Measurements from ENCODE around the gene DNAJA4. TPM values are rescaled to one million over a fixed set of nuclear protein-coding genes. Genes with fewer than 3 reads are reported as not detected.

DNAJA4 gene
- polyA plus RNA-seq, 2 of the 4 experiments (the other 2 are of a cell fraction), result 0.05 to 0.13 TPM

GRCh38 chr15:78307976-78308375, 43.6 kb downstream of the DNAJA4 start:
- WGBS (ENCODE audit: missing lambda C conversion rate), result 34% methylated on average over 6 of the region's 6 CpGs
- Histone ChIP-seq H3K9me3 (no peaks in the 10 kb centered on the region), H3K4me1 (peaks cover 6% of the 10 kb centered on the region), H3K4me2 (peak overlapping the region; percentile 51), H3K4me3 (no peak overlapping the region), H3K27ac (0 out of 6 replicates have a peak overlapping the region, but pooled peaks of 1 of the 2 experiments have one; percentile 17)
- POLR2A ChIA-PET, result interaction anchor here (1.2 to 2.0 kb wide), 3 partner anchors 8 to 131 kb away, joined by 4 to 7 read pairs (median 5); partner anchors contain the start of genes IREB2 and SKIC8
- ATAC-seq, result peak; percentile 9 to 33; a peak in 3 of 6 replicates
- FAIRE-seq, result no peak
- TF ChIP-seq HES2 (IDR thresholded peaks at IDR 0.05) (no peak), NR3C1 (IDR thresholded peaks at IDR 0.05) (no peak), KDM1A (IDR thresholded peaks at IDR 0.05; ENCODE audit: low read depth) (no peak), HOXB13 (CRISPR knock-in tag; IDR thresholded peaks at IDR 0.05; ENCODE audit: low read depth) (no peak), RCOR1 (IDR thresholded peaks at IDR 0.05; ENCODE audit: low read depth, low read length) (no peak), TFCP2L1 (CRISPR knock-in tag; IDR thresholded peaks at IDR 0.05) (no peak), PBX3 (IDR thresholded peaks at IDR 0.05) (no peak), POLR2A (IDR thresholded peaks at IDR 0.05; ENCODE audit: low read length) (no peak), CBX2 (IDR thresholded peaks at IDR 0.05; ENCODE audit: borderline replicate concordance, low read depth) (no peak), EP300 (IDR thresholded peaks at IDR 0.05) (no peak), TP53 (CRISPR knock-in tag; IDR thresholded peaks at IDR 0.05) (no peak), SREBF2 (IDR thresholded peaks at IDR 0.05) (no peak), EHMT2 (IDR thresholded peaks at IDR 0.05; ENCODE audit: low read depth) (no peak)
- CTCF ChIA-PET, result interaction anchor here (0.5 to 19.9 kb wide), 50 partner anchors 9 to 504 kb away, joined by 3 to 571 read pairs (median 5); partner anchors contain the start of genes CIB2 and SKIC8
- no peak for DNase-seq (ENCODE audit: low read depth in 1 of 2, low spot score in 1 of 2)

- Histone ChIP-seq H3K27ac (0 out of 6 replicates have a peak overlapping the region, but pooled peaks of 1 of the 2 experiments have one; percentile 17), H3K4me1 (peaks cover 5% of the 10 kb centered on the region; the same call in 2 of the 3 replicates), H3K4me3 (no peak overlapping the region), H3K4me2 (peak overlapping the region; percentile 51), H3K9me3 (no peaks in the 10 kb centered on the region)
- FAIRE-seq (no peak), DNase-seq (ENCODE audit: low read depth in 1 of 2, low spot score in 1 of 2) (peak; percentile 77 to 87), ATAC-seq (peak; percentile 85 to 95)
- CTCF ChIA-PET, result interaction anchor here (0.5 to 19.9 kb wide), 66 partner anchors 10 to 504 kb away, joined by 3 to 571 read pairs (median 5); partner anchors contain the start of genes ACSBG1, CIB2, IREB2 and SKIC8
- 12% methylated on average over 9 of the region's 9 CpGs for WGBS (ENCODE audit: missing lambda C conversion rate)
- no peak for TF ChIP-seq NR3C1 (IDR thresholded peaks at IDR 0.05)
- no peak for TF ChIP-seq REST (IDR thresholded peaks at IDR 0.05)
- TF ChIP-seq SMC3 (IDR thresholded peaks at IDR 0.05), result peak; percentile 91
- TF ChIP-seq RAD21 (conservative IDR thresholded peaks at IDR 0.05 in 1 of 2, IDR thresholded peaks at IDR 0.05 in 1 of 2), result peak; percentile 98
- peak; percentile 98 for TF ChIP-seq CTCF (IDR thresholded peaks at IDR 0.05)
- TF ChIP-seq GATA3 (IDR thresholded peaks at IDR 0.05; ENCODE audit: borderline replicate concordance), result no peak
- TF ChIP-seq RCOR1 (IDR thresholded peaks at IDR 0.05; ENCODE audit: low read depth, low read length), result 0 out of 2 replicates have a peak, but pooled peaks have one; percentile 35
- TF ChIP-seq NPAS2 (CRISPR knock-in tag; IDR thresholded peaks at IDR 0.05; ENCODE audit: borderline replicate concordance), result no peak
- TF ChIP-seq MYC (IDR thresholded peaks at IDR 0.05; ENCODE audit: borderline replicate concordance, low read length), result peak; percentile 44; the same call in 1 of the 2 replicates
- POLR2A ChIA-PET, result interaction anchor here (1.2 to 3.7 kb wide), 3 partner anchors 9 to 114 kb away, joined by 4 to 15 read pairs (median 7); partner anchors contain the start of gene SKIC8
These were observed 44.2 kb downstream of the DNAJA4 start for GRCh38 chr15:78308422-78309032.

Data from A549 (cell line).